Activated T-helper 1 cell treated with Interleukin-2 at 50 U/mL for 16 hours (primary cell): ENCODE measurements around the gene PHF12.

ENCODE experiments used
- DNase-seq: peaks from one replicate; pipeline ENCODE4 v3.0.0-alpha.2; 2020; ENCODE audit warnings: low read depth

Gene PHF12

GRCh38 chr17:28857905-28858800 lies 93.2 kb downstream of the PHF12 start:
- DNase-seq: no peak

GRCh38 chr17:28856028-28856574 lies 95.2 kb downstream of the PHF12 start:
- DNase-seq: no peak

- DNase-seq: no peak
Measured at GRCh38 chr17:28855336-28855679, 96.0 kb downstream of the PHF12 start.
